HG02943 (cell line): ENCODE results near the gene MUC22.
"Not testable (repeated sequence)": the region's sequence is repeated elsewhere in the genome, so short reads cannot be mapped to it uniquely, and the experiment has no call there.

Experiments used
- ATAC-seq: cut with Tn5 transposase; IDR thresholded peaks from one replicate; pipeline ENCODE4 v1.9.1; 2021; ENCODE audit warnings: mild to moderate bottlenecking, low read depth, moderate library complexity; ENCODE audit not compliant: unreplicated experiment

The MUC22 gene

GRCh38 chr6:31010393-31011060 is at the start of gene MUC22:
Gene MUC22, plus strand, starts transcription at chr6:31010474. Its CDS starts 233 bp downstream, at chr6:31010707.
- ATAC-seq: no peak

GRCh38 chr6:30960907-30961673 is 49.2 kb upstream of the MUC22 start:
- no peak for ATAC-seq

GRCh38 chr6:30962716-30963115 is 47.6 kb upstream of the MUC22 start:
- ATAC-seq: no peak

- ATAC-seq: no peak
These were observed 46.6 kb upstream of the MUC22 start for GRCh38 chr6:30963641-30964040.

- ATAC-seq: no peak
These were observed 46.2 kb upstream of the MUC22 start for GRCh38 chr6:30964075-30964474.

GRCh38 chr6:30965140-30965601 is 45.1 kb upstream of the MUC22 start:
- no peak for ATAC-seq

DNA sequence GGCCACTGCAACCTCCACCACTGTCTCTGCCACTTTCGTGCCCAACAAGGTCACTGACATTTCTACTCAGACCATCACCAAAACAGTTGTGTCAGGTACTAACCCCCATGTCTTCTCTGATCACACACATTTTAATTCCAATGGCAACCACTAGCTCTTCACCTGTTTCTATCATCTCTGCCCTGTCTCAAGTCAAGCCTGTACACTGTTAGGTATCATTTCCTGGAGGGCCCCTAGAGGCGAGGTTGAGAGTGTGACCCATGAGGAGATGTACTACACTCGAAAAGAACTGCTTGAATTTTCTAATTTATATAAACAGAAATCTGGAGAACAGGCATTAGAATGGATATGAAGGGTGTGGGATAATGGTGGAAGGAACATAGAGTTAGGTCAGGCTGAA is 44.1 kb upstream of the MUC22 start:
- ATAC-seq: no peak

DNA sequence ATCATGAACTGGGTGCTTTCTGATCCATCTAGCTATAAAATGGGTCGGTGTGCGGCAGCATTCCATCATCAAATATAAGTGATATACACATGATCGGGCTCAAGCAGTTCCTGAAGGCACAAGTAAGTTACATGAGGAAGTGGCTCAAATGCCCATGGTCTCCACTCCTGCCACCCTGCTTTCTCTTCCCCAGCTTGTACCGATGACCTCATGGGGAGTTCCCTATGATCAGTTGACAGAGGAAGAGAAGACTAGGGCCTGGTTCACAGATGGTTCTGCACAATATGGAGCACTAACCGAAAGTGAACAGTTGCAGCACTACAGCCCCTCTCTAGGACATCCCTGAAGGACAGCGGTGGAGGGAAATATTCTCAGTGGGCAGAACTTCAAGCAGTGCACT is 41.1 kb upstream of the MUC22 start:
- ATAC-seq: not testable (repeated sequence)

- ATAC-seq: no peak
These were observed 39.3 kb upstream of the MUC22 start for GRCh38 chr6:30970946-30971345.

GRCh38 chr6:30972816-30973215 is 37.5 kb upstream of the MUC22 start:
- ATAC-seq: no peak

DNA sequence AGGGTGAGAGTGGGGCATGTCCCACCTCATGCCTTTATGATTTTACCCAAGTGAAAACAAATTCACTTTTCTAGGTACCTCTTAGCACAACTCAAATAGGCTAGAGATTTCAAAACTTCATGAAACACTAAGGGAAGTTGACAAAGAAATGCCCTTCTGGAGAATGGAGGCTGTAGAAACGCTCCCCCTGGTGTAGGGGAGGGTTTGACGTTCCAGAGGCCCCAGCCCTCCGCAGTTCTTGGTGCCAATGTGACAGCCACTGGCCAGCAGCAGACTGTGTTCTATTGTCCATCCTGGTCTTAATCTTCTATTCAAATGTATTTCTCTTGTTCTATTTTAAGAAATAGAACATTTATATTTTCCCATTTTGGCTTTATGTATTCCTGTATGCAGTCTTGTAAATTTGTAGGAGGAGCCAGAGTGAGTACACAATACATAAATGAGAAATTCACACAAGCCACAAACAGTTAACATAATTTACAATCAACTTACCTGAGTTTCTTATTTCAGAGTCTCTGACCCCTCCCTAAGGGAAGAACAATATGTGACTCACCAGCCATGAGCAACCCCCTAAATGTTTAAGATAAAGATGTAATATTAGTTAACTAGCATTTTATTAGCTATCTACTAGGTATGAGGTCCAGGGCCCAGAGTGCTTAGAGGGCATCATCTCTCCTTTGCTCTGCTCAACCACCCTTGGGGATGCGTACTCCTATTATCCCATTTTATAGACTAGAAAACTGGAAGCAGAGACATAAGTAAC is 35.6 kb upstream of the MUC22 start:
- no peak for ATAC-seq

- no peak for ATAC-seq
These were observed 31.1 kb upstream of the MUC22 start for GRCh38 chr6:30979141-30979540.

DNA sequence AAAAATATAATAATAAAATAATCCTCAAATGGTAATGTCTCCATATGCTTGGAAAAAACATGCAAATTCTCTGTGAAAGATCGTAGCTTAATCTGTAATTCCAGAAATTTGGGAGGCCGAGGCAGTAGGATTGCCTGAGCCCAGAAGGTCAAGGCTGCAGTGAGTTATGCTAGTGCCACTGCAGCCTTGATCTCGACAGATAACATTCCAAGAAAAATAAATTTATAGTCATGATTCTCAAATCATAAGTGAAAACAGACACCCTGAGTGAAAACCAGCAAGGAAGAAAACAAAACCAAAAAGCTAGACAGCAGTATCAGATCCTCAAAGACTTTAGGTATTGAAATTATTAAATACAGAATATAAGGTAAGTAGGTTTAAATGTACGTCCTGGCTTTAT is 30.6 kb upstream of the MUC22 start:
- ATAC-seq: no peak

DNA sequence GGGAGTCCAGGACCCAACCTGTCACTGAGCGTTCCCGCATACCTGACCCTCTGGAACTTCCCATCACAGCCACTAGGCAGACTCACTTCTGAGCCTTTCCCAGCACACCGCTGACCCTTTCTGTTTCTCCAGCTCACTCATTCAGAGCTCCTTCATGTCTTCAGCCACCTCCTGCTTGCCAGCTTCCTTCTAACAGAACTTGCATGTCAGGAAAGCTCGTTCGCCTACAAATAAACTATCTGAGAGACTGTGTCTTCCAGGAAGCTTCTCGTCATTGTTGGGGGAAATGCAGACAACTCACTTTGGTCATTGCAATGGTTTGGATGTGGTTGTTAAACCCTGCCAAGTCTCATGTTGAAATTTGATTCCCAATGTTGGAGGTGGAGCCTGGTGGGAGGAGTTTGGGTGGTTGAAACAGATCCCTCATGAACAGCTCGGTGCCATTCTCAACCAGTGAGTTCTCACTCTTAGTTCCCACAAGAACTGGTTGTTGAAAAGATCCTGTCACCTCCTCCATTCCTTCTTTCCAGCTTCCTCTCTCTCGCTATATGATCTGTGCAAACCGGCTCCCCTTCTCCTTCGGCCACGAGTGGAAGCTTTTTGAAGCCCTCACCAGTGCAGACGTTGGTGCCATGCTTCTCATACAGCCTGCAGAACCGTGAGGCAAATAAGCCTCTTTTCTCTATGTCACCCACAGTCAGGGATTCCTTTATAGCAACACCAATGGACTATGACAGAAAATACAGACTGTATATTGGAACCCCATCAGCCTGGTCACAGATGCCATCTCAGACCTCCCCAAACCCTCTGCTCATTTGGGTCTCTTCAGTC is 28.1 kb upstream of the MUC22 start:
- no peak for ATAC-seq

DNA sequence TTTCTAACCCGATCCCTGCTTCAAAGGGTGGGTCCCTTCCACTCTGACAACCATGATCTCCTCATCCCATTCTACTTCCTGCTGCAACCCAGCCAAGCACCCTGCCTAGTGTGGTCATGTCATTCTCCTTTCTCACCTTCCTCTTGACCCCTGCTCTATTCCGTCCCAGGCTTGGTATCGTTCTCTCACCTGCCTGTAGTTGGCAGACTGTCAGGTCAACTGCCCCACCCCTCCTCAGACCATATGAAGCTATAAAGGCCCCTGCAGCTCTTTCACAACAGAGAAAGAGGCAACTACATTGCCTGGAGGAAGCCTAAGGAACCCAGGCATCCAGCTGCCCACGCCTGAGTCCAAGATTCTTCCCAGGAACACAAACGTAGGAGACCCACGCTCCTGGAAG is 26.8 kb upstream of the MUC22 start, which contains the start of gene MUC21:
TSS of gene MUC21 (plus strand) at position 280 of the 400 bp plus-strand sequence. CDS start 241 bp downstream, outside the sequence.
- ATAC-seq: no peak

DNA sequence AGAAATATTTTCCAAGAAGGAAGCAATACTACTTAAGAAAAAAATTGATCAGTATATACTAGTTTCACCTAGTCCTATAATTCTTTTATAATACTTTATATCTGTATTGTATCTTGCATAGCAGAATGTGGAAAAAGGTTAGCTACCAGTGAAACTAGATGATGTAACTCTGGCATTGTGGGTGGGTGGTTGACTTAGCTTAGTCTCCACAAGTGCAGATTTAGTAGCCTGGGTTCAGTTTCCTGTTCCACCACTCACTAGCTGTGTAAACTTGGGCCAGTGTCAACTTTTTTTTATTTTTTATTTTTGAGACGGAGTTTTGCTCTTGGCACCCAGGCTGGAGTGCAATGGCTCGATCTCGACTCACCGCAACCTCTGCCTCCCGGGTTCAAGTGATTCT is 24.8 kb upstream of the MUC22 start:
- no peak for ATAC-seq

GRCh38 chr6:30987304-30987703 is 23.0 kb upstream of the MUC22 start:
- no peak for ATAC-seq

- no peak for ATAC-seq
These were observed 22.0 kb upstream of the MUC22 start for GRCh38 chr6:30988209-30988825.

- ATAC-seq: no peak
These were observed 19.7 kb upstream of the MUC22 start for GRCh38 chr6:30990422-30991086.
